CD4-positive, alpha-beta T cell treated with Interleukin-21 for 1 hour (primary cell): ENCODE data around the gene LRRC57.
"Not testable (repeated sequence)": the region's sequence is repeated elsewhere in the genome, so short reads cannot be mapped to it uniquely, and the experiment has no call there.

Source experiments
- DNase-seq: peaks from one replicate; pipeline ENCODE4 v3.0.0-alpha.2; 2020

LRRC57 gene

GRCh38 chr15:42548249-42549031 is at the start of gene LRRC57, which contains the start of gene HAUS2:
TSS of gene LRRC57 (minus strand) at chr15:42548793. CDS start at chr15:42548434, 359 bp downstream.
TSS of gene HAUS2 (plus strand) at chr15:42548838. CDS start at chr15:42548873, 35 bp downstream.
- DNase-seq, result peak; percentile 86

GRCh38 chr15:42595626-42596240 is 47.1 kb upstream of the LRRC57 start:
- no peak for DNase-seq

- no peak for DNase-seq
Measured at GRCh38 chr15:42594095-42594494, 45.5 kb upstream of the LRRC57 start.

GRCh38 chr15:42593143-42593542 is 44.5 kb upstream of the LRRC57 start:
- DNase-seq, result no peak

- DNase-seq, result no peak
Measured at GRCh38 chr15:42592716-42593115, 44.1 kb upstream of the LRRC57 start.

- DNase-seq, result no peak
Measured at GRCh38 chr15:42591238-42591934, 42.8 kb upstream of the LRRC57 start.

- no peak for DNase-seq
Measured at GRCh38 chr15:42590619-42591237, 42.1 kb upstream of the LRRC57 start.

- DNase-seq, result no peak
Measured at GRCh38 chr15:42584031-42584765, 35.6 kb upstream of the LRRC57 start.

- no peak for DNase-seq
Measured at GRCh38 chr15:42582569-42583375, 34.2 kb upstream of the LRRC57 start.

- peak; percentile 77 for DNase-seq
Measured at GRCh38 chr15:42581272-42581730, 32.7 kb upstream of the LRRC57 start.

GRCh38 chr15:42578984-42579537 is 30.5 kb upstream of the LRRC57 start:
- no peak for DNase-seq

- no peak for DNase-seq
Measured at GRCh38 chr15:42577514-42578031, 29.0 kb upstream of the LRRC57 start.

- no peak for DNase-seq
Measured at GRCh38 chr15:42576776-42577175, 28.2 kb upstream of the LRRC57 start.

- DNase-seq, result no peak
Measured at GRCh38 chr15:42576040-42576594, 27.5 kb upstream of the LRRC57 start.

- peak; percentile 94 for DNase-seq
Measured at GRCh38 chr15:42575188-42576039, 26.8 kb upstream of the LRRC57 start, which contains the start of gene STARD9. TSS of gene STARD9 (plus strand) at chr15:42575606. CDS start at chr15:42575716, 110 bp downstream.

GRCh38 chr15:42558739-42559138 is 10.1 kb upstream of the LRRC57 start:
- no peak for DNase-seq

GRCh38 chr15:42556550-42557207 is 8.1 kb upstream of the LRRC57 start:
- not testable (repeated sequence) for DNase-seq

- no peak for DNase-seq
Measured at GRCh38 chr15:42553554-42553953, 5.0 kb upstream of the LRRC57 start.
